ENCODE data around the gene MT1H. TPM values are rescaled to one million over a fixed set of nuclear protein-coding genes. Genes with fewer than 3 reads are reported as not detected.
A peak's percentile ranks its signal among the peaks of the same experiment; 100 is the strongest.

Gene MT1H
- total and polyA plus RNA-seq, 2 of the 13 experiments (the other 11 are each of a cell fraction or from before 2014, with no cell fraction given), result 0.60 TPM; not detected in 1

DNA sequence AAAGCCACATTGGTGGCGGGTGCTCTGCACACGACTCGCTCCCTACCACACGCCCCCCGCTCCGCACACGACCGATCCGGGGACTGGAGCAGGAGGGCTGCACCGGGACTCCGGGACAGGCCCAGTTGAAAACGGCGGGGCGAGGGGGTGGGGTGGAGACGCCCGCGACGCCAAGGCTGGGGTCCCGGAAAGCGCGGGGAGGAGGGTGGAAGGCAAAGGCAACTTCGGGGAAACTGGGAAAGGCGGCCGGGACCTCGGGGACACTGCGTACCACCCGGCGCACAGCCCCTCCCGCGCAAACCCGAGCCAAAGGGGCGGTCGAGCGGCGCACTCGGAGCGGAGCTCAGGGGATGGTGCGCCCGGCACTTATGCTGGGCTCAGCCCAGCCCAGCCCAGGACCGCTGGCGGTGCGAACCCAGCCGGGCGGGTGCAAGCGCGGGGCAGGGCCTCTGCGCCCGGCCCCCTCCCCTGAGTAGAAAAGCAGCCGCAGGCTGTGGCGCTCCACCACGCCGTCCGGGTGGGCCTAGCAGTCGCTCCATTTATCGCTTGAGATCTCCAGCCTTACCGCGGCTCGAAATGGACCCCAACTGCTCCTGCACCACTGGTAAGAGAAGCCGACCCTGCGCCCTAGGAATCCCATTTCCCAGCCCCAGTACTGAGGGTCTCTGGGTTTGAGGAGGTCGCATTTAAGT, 37.3 kb upstream of the MT1H start, which contains the start of gene MT1M (continued):
- TF ChIP-seq FOSL1 (CRISPR knock-in tag; IDR thresholded peaks at IDR 0.05; ENCODE audit: borderline replicate concordance) (no peak), ZNF549 (CRISPR knock-in tag; IDR thresholded peaks at IDR 0.05) (no peak), CCAR2 (optimal IDR thresholded peaks at IDR 0.05; ENCODE audit: low read depth, low read length) (no peak), TGIF2 (CRISPR knock-in tag; IDR thresholded peaks at IDR 0.05) (no peak), TCF12 (IDR thresholded peaks at IDR 0.05) (no peak), TCF12 (CRISPR knock-in tag; IDR thresholded peaks at IDR 0.05) (no peak), ZBTB20 (CRISPR knock-in tag; IDR thresholded peaks at IDR 0.05; ENCODE audit: borderline replicate concordance, low read depth) (0 out of 2 replicates have a peak, but pooled peaks have one; percentile 24), ZSCAN29 (CRISPR knock-in tag; conservative IDR thresholded peaks at IDR 0.05) (no peak), ZNF292 (CRISPR knock-in tag; IDR thresholded peaks at IDR 0.05; ENCODE audit: borderline replicate concordance, low read depth) (0 out of 2 replicates have a peak, but pooled peaks have one; percentile 27), KAT7 (CRISPR knock-in tag; IDR thresholded peaks at IDR 0.05; ENCODE audit: borderline replicate concordance) (no peak), GPN1 (CRISPR knock-in tag; IDR thresholded peaks at IDR 0.05; ENCODE audit: borderline replicate concordance) (no peak), THAP11 (CRISPR knock-in tag; IDR thresholded peaks at IDR 0.05) (no peak), ZNF777 (CRISPR knock-in tag; IDR thresholded peaks at IDR 0.05) (peak; percentile 2; the same call in 1 of the 2 replicates), ZNF225 (CRISPR knock-in tag; IDR thresholded peaks at IDR 0.05) (peak; percentile 25; the same call in 1 of the 2 replicates)
- TF ChIP-seq, protein P1, sequence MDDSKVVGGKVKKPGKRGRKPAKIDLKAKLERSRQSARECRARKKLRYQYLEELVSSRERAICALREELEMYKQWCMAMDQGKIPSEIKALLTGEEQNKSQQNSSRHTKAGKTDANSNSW (CRISPR knock-in tag; IDR thresholded peaks at IDR 0.05; ENCODE audit: borderline replicate concordance), result no peak
- TF ChIP-seq, protein P2, sequence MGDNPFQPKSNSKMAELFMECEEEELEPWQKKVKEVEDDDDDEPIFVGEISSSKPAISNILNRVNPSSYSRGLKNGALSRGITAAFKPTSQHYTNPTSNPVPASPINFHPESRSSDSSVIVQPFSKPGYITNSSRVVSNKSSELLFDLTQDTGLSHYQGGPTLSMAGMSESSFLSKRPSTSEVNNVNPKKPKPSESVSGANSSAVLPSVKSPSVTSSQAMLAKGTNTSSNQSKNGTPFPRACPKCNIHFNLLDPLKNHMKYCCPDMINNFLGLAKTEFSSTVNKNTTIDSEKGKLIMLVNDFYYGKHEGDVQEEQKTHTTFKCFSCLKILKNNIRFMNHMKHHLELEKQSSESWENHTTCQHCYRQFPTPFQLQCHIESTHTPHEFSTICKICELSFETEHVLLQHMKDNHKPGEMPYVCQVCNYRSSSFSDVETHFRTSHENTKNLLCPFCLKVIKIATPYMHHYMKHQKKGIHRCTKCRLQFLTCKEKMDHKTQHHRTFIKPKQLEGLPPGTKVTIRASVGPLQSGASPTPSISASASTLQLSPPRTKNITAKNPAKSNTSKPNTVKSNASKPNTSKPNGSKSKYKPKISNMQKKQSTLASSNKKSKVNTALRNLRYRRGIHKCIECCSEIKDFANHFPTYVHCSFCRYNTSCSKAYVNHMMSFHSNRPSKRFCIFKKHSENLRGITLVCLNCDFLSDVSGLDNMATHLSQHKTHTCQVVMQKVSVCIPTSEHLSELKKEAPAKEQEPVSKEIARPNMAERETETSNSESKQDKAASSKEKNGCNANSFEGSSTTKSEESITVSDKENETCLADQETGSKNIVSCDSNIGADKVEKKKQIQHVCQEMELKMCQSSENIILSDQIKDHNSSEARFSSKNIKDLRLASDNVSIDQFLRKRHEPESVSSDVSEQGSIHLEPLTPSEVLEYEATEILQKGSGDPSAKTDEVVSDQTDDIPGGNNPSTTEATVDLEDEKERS (CRISPR knock-in tag; IDR thresholded peaks at IDR 0.05), result no peak; the same call in 1 of the 2 replicates
- TF ChIP-seq, protein P3, sequence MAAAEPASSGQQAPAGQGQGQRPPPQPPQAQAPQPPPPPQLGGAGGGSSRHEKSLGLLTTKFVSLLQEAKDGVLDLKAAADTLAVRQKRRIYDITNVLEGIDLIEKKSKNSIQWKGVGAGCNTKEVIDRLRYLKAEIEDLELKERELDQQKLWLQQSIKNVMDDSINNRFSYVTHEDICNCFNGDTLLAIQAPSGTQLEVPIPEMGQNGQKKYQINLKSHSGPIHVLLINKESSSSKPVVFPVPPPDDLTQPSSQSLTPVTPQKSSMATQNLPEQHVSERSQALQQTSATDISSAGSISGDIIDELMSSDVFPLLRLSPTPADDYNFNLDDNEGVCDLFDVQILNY (CRISPR knock-in tag; conservative IDR thresholded peaks at IDR 0.05), result no peak
- TF ChIP-seq, protein P4, sequence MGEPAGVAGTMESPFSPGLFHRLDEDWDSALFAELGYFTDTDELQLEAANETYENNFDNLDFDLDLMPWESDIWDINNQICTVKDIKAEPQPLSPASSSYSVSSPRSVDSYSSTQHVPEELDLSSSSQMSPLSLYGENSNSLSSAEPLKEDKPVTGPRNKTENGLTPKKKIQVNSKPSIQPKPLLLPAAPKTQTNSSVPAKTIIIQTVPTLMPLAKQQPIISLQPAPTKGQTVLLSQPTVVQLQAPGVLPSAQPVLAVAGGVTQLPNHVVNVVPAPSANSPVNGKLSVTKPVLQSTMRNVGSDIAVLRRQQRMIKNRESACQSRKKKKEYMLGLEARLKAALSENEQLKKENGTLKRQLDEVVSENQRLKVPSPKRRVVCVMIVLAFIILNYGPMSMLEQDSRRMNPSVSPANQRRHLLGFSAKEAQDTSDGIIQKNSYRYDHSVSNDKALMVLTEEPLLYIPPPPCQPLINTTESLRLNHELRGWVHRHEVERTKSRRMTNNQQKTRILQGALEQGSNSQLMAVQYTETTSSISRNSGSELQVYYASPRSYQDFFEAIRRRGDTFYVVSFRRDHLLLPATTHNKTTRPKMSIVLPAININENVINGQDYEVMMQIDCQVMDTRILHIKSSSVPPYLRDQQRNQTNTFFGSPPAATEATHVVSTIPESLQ (CRISPR knock-in tag; conservative IDR thresholded peaks at IDR 0.05), result no peak
- TF ChIP-seq, protein P5, sequence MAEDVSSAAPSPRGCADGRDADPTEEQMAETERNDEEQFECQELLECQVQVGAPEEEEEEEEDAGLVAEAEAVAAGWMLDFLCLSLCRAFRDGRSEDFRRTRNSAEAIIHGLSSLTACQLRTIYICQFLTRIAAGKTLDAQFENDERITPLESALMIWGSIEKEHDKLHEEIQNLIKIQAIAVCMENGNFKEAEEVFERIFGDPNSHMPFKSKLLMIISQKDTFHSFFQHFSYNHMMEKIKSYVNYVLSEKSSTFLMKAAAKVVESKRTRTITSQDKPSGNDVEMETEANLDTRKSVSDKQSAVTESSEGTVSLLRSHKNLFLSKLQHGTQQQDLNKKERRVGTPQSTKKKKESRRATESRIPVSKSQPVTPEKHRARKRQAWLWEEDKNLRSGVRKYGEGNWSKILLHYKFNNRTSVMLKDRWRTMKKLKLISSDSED (CRISPR knock-in tag; IDR thresholded peaks at IDR 0.05), result no peak
- TF ChIP-seq, protein P6, sequence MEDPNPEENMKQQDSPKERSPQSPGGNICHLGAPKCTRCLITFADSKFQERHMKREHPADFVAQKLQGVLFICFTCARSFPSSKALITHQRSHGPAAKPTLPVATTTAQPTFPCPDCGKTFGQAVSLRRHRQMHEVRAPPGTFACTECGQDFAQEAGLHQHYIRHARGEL (CRISPR knock-in tag; IDR thresholded peaks at IDR 0.05), result no peak
- TF ChIP-seq, protein P7, sequence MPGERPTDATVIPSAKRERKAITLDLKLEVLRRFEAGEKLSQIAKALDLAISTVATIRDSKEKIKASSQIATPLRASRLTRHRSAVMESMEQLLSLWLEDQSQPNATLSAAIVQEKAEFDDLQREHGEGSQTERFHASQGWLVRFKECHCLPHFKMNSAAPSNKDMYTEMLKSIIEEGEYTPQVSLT (CRISPR knock-in tag; IDR thresholded peaks at IDR 0.05; ENCODE audit: borderline replicate concordance, low read depth), result no peak

Measured in HepG2 (cell line).